Measurements from ENCODE around the gene SCUBE3. TPM values are rescaled to one million over a fixed set of nuclear protein-coding genes. Genes with fewer than 3 reads are reported as not detected.

Gene SCUBE3
- total and polyA plus RNA-seq, 9 of the 15 experiments (the other 6 are each of a cell fraction or from before 2014, with no cell fraction given): 0.01 to 0.11 TPM; not detected in 7

GRCh38 chr6:35177157-35177556 is 36.6 kb upstream of the SCUBE3 start (continued):
- TF ChIP-seq ARHGAP35 (IDR thresholded peaks at IDR 0.05; ENCODE audit: partially characterized antibody) (no peak), SIRT6 (IDR thresholded peaks at IDR 0.05; ENCODE audit: low read depth, low read length) (no peak), CHD1 (IDR thresholded peaks at IDR 0.05; ENCODE audit: low read length) (no peak), FUS (optimal IDR thresholded peaks at IDR 0.05; ENCODE audit: low read depth, low read length) (no peak), MYC (IDR thresholded peaks at IDR 0.05; ENCODE audit: low read depth, low read length) (no peak), MYC (CRISPR knock-in tag; IDR thresholded peaks at IDR 0.05; ENCODE audit: borderline replicate concordance, low read depth) (no peak), ZKSCAN1 (IDR thresholded peaks at IDR 0.05; ENCODE audit: low read depth, low read length) (no peak), CEBPB (tag; IDR thresholded peaks at IDR 0.05) (peak; percentile 97), TRIM28 (IDR thresholded peaks at IDR 0.05) (no peak), MTF1 (CRISPR knock-in tag; IDR thresholded peaks at IDR 0.05; ENCODE audit: borderline replicate concordance) (no peak), HES1 (IDR thresholded peaks at IDR 0.05; ENCODE audit: low read depth) (no peak), NFYB (IDR thresholded peaks at IDR 0.05; ENCODE audit: extremely low read depth, insufficient read length) (peak; percentile 91), ZNF79 (CRISPR knock-in tag; IDR thresholded peaks at IDR 0.05; ENCODE audit: low read depth) (no peak), SMARCE1 (IDR thresholded peaks at IDR 0.05) (no peak), TAF9B (IDR thresholded peaks at IDR 0.05; ENCODE audit: partially characterized antibody) (no peak), NCOR1 (IDR thresholded peaks at IDR 0.05) (no peak), ARNT (IDR thresholded peaks at IDR 0.05) (peak in 1 of 2 experiments; percentile 69; a peak in 1 of 4 replicates), MNT (conservative IDR thresholded peaks at IDR 0.05) (no peak), TBL1XR1 (IDR thresholded peaks at IDR 0.05; ENCODE audit: low read length in 2 of 2) (no peak), ZNF512 (tag; IDR thresholded peaks at IDR 0.05) (no peak)
- TF ChIP-seq, protein P1, sequence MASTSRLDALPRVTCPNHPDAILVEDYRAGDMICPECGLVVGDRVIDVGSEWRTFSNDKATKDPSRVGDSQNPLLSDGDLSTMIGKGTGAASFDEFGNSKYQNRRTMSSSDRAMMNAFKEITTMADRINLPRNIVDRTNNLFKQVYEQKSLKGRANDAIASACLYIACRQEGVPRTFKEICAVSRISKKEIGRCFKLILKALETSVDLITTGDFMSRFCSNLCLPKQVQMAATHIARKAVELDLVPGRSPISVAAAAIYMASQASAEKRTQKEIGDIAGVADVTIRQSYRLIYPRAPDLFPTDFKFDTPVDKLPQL (IDR thresholded peaks at IDR 0.05; ENCODE audit: extremely low read depth, insufficient read length): no peak
- TF ChIP-seq, protein P2, sequence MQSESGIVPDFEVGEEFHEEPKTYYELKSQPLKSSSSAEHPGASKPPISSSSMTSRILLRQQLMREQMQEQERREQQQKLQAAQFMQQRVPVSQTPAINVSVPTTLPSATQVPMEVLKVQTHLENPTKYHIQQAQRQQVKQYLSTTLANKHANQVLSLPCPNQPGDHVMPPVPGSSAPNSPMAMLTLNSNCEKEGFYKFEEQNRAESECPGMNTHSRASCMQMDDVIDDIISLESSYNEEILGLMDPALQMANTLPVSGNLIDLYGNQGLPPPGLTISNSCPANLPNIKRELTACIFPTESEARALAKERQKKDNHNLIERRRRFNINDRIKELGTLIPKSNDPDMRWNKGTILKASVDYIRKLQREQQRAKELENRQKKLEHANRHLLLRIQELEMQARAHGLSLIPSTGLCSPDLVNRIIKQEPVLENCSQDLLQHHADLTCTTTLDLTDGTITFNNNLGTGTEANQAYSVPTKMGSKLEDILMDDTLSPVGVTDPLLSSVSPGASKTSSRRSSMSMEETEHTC (IDR thresholded peaks at IDR 0.05): no peak
- TF ChIP-seq, protein P3, sequence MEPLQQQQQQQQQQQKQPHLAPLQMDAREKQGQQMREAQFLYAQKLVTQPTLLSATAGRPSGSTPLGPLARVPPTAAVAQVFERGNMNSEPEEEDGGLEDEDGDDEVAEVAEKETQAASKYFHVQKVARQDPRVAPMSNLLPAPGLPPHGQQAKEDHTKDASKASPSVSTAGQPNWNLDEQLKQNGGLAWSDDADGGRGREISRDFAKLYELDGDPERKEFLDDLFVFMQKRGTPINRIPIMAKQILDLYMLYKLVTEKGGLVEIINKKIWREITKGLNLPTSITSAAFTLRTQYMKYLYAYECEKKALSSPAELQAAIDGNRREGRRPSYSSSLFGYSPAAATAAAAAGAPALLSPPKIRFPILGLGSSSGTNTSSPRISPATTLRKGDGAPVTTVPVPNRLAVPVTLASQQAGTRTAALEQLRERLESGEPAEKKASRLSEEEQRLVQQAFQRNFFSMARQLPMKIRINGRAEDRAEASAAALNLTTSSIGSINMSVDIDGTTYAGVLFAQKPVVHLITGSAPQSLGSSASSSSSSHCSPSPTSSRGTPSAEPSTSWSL (CRISPR knock-in tag; IDR thresholded peaks at IDR 0.05; ENCODE audit: borderline replicate concordance): no peak
